GM12865 (cell line): ENCODE measurements around the gene NEK5.
"Not testable (repeated sequence)": the region's sequence is repeated elsewhere in the genome, so short reads cannot be mapped to it uniquely, and the experiment has no call there.

Experiments used
- DNase-seq: peaks from one replicate; pipeline ENCODE4 v3.0.0; 2010; ENCODE audit warnings: low read depth
- H3K4me3 ChIP-seq: 2 replicates; pipeline ENCODE4 v1.5.1; 2011; ENCODE audit warnings: mild to moderate bottlenecking, low read depth, low read length, control low read depth
- TF ChIP-seq, protein P1 (sequence below): IDR thresholded peaks from 2 replicates; pipeline ENCODE4 v1.5.1; 2011; ENCODE audit warnings: low read length, control low read depth, low read depth, inconsistent platforms; ENCODE audit not compliant: insufficient read depth; ENCODE audit errors: missing control alignments

The NEK5 gene

DNA sequence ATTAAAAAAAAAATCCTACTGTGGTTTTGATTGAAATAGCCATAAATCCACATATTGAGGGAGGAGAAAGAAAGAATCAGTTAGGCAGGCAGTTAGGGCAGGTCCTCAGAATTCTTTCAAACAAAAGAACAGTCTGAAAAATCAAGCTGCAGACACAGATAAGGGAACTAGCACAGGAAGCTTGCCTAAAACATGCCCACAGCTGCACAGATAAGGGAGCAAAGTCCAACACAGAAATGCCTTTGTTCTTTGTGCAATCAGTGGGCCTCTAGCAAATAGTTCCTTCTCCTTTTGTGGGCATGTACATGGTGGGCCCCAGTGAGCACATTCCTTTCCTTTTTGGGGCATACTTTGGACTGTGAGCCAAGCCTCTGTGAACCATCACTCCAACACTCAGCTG lies 61.6 kb downstream of the NEK5 start:
- DNase-seq = no peak
- TF ChIP-seq, protein P1, sequence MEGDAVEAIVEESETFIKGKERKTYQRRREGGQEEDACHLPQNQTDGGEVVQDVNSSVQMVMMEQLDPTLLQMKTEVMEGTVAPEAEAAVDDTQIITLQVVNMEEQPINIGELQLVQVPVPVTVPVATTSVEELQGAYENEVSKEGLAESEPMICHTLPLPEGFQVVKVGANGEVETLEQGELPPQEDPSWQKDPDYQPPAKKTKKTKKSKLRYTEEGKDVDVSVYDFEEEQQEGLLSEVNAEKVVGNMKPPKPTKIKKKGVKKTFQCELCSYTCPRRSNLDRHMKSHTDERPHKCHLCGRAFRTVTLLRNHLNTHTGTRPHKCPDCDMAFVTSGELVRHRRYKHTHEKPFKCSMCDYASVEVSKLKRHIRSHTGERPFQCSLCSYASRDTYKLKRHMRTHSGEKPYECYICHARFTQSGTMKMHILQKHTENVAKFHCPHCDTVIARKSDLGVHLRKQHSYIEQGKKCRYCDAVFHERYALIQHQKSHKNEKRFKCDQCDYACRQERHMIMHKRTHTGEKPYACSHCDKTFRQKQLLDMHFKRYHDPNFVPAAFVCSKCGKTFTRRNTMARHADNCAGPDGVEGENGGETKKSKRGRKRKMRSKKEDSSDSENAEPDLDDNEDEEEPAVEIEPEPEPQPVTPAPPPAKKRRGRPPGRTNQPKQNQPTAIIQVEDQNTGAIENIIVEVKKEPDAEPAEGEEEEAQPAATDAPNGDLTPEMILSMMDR = no peak
- no peak overlapping the region for H3K4me3 ChIP-seq

DNA sequence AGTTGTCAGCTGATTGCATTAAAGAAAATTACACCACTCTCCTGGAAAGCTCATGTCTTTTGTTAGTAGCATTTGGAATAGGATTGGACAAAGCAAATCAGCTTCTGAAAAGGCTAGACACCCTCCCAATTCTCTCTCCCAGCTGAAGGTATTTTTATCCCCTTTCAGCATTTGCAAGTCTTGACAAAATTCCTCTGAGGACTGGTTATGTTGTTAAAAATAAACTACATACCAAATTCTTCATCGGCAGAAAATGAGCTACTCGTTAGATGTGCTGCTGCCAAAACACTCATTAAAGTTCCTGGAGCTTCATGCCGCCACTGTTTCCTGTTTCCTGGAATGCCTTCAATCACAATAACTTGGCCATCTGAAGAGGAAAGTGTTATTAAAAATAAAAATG lies 67.3 kb downstream of the NEK5 start:
- DNase-seq = no peak
- no peak overlapping the region for H3K4me3 ChIP-seq
- TF ChIP-seq, protein P1 = no peak

DNA sequence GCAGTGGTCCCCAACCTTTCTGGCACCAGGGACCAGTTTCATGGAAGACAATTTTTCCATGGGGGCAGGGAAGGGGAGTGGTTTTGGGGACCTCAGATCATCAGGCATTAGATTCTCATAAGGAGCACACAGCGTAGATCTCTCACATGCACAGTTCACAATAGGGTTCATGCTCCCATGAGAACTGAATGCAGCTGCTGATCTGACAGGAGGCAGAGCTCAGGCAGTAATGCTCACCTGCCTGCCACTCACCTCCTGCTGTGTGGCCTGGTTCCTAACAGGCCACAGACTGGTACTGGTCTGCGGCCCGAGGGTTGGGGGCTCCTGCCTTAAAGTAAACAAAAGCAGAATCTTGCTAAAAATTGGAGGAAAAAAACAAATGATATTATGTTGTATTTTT lies 67.8 kb downstream of the NEK5 start:
- not testable (repeated sequence) for H3K4me3 ChIP-seq, DNase-seq

DNA sequence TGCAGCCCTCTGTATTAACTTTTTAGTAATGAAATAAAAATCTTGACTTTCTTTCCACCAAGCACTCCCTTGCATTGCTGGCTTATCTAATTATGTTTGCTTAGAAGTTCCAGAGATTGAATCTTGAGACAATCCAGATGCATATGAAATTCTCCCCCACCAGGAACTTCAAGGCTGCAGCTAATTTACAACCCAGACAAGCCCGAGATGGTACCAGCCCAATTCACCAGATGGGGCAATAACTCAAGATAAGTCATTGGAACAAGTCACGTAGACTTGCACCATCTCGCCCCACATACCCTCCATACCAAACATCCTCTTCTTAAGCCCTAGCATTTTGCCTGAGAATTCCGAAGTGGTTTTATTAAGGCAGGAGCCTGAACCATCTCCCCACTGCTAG lies 75.4 kb downstream of the NEK5 start:
- no peak overlapping the region for H3K4me3 ChIP-seq
- TF ChIP-seq, protein P1 = no peak
- no peak for DNase-seq

DNA sequence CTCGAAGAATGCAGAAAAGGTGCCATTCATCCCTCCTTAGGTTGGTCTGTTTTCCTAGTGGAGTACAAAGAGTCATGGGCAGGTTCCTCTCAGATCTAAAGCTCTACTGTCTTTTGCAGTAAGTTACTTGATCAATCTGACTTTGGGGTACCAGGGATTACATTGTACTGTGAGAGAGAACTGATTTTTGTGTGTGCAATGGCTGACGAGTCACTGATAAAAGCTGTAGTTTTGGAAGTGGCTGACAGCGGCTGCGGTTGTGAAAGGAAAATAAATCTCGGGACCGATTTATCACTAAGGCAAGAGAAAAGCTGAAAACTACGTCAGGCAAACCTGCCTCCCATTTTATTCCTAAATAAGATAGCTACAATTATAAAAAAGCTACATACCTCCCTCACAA lies 77.5 kb downstream of the NEK5 start:
- TF ChIP-seq, protein P1 = no peak
- no peak overlapping the region for H3K4me3 ChIP-seq
- no peak for DNase-seq

DNA sequence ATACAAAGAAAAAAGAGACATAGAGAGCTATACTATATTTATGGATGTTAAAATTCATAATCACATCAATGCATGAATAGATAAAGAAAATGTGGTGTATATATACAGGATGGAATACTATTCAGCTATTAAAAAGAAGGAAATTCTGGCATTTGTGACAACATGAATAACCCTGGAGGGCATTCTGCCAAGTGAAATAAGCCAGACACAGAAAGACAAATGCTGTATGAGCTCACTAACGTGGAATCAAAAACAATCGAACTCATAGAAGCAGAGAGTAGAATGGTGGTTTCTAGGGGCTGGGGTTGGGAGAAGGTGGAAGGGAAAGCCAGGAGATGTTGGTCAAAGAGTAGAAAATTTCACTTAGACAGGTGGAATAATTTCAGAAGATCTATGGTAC lies 80.4 kb downstream of the NEK5 start:
- TF ChIP-seq, protein P1 = no peak
- no peak for DNase-seq
- no peak overlapping the region for H3K4me3 ChIP-seq

DNA sequence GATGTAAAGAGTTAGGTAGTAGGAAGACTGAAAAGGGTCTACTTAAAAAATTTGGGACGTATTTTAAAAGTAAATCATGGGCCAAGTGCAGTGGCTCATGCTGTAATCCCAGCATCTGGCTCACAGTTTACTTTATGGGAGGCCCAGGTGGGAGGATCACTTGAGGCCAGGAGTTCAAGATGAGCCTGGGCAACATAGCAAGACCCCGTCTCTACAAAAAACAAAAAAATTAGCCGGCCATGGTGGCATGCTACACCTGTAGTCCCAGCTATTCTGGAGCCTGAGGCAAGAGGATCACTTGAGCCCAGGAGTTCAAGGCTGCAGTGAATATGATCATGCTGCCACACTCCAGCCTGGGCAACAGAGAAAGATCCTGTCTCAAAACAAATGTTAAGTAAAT lies 81.4 kb downstream of the NEK5 start:
- DNase-seq = no peak
- H3K4me3 ChIP-seq = no peak overlapping the region
- TF ChIP-seq, protein P1 = no peak

DNA sequence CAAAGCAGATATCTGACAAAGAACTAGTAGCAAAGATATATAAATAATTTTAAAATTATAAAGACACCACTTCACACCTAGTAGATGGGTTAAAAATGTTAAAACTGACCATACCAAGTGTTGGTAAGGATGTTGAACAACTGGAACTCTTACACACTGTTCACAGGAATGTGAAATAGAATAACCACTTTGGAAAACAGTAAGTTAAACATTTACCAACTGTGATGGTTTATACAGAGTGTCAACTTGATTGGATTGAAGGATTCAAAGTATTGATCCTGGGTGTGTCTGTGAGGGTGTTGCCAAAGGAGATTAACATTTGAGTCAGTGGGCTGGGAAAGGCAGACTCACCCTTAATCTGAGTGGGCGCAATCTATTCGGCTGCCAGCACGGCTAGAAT lies 85.2 kb downstream of the NEK5 start:
- TF ChIP-seq, protein P1 = no peak
- H3K4me3 ChIP-seq = no peak overlapping the region
- DNase-seq = no peak
